Activated naive CD4-positive, alpha-beta T cell treated with Interleukin-2 at 50 U/mL for 16 hours (primary cell): ENCODE results near the gene PRKCE.

ENCODE experiments used
- DNase-seq: peaks from one replicate; pipeline ENCODE4 v3.0.0-alpha.2; 2020

The PRKCE gene

GRCh38 chr2:45729753-45730512 is 78.5 kb downstream of the PRKCE start:
- DNase-seq = no peak

- DNase-seq = no peak
These were observed 79.7 kb downstream of the PRKCE start for GRCh38 chr2:45731141-45731540.

- no peak for DNase-seq
These were observed 81.0 kb downstream of the PRKCE start for GRCh38 chr2:45732436-45732835.

GRCh38 chr2:45732946-45733345 is 81.5 kb downstream of the PRKCE start:
- DNase-seq = no peak

GRCh38 chr2:45734336-45734735 is 82.9 kb downstream of the PRKCE start:
- no peak for DNase-seq

GRCh38 chr2:45734952-45735351 is 83.5 kb downstream of the PRKCE start:
- DNase-seq = no peak

- no peak for DNase-seq
These were observed 85.6 kb downstream of the PRKCE start for GRCh38 chr2:45736757-45737704.

- DNase-seq = no peak
These were observed 88.5 kb downstream of the PRKCE start for GRCh38 chr2:45739796-45740485.

- DNase-seq = no peak
These were observed 89.8 kb downstream of the PRKCE start for GRCh38 chr2:45741161-45741850.

GRCh38 chr2:45743531-45744396 is 92.3 kb downstream of the PRKCE start:
- DNase-seq = no peak

GRCh38 chr2:45745231-45745630 is 93.8 kb downstream of the PRKCE start:
- DNase-seq = no peak

GRCh38 chr2:45746888-45747287 is 95.4 kb downstream of the PRKCE start:
- DNase-seq = no peak

GRCh38 chr2:45747363-45747762 is 95.9 kb downstream of the PRKCE start:
- DNase-seq = no peak

- no peak for DNase-seq
These were observed 96.8 kb downstream of the PRKCE start for GRCh38 chr2:45748239-45748638.

- no peak for DNase-seq
These were observed 98.5 kb downstream of the PRKCE start for GRCh38 chr2:45750001-45750400.

- no peak for DNase-seq
These were observed 99.0 kb downstream of the PRKCE start for GRCh38 chr2:45750484-45750883.

GRCh38 chr2:45753381-45753780 is 101.9 kb downstream of the PRKCE start:
- DNase-seq = no peak

GRCh38 chr2:45754131-45755010 is 102.9 kb downstream of the PRKCE start:
- DNase-seq = no peak

- no peak for DNase-seq
These were observed 104.3 kb downstream of the PRKCE start for GRCh38 chr2:45755585-45756335.

- DNase-seq = no peak
These were observed 106.5 kb downstream of the PRKCE start for GRCh38 chr2:45758018-45758417.
